LoVo (cell line): ENCODE measurements around the gene ARHGAP24.
"Not testable (repeated sequence)": the region's sequence is repeated elsewhere in the genome, so short reads cannot be mapped to it uniquely, and the experiment has no call there.

ENCODE experiments used
- DNase-seq: peaks from one replicate; pipeline ENCODE4 v3.0.0-alpha.2; 2016; ENCODE audit warnings: low spot score

The ARHGAP24 gene

GRCh38 chr4:85913931-85914694, 439.2 kb downstream of the ARHGAP24 start:
- no peak for DNase-seq

GRCh38 chr4:85915570-85915969, 440.6 kb downstream of the ARHGAP24 start:
- DNase-seq, result not testable (repeated sequence)

DNA sequence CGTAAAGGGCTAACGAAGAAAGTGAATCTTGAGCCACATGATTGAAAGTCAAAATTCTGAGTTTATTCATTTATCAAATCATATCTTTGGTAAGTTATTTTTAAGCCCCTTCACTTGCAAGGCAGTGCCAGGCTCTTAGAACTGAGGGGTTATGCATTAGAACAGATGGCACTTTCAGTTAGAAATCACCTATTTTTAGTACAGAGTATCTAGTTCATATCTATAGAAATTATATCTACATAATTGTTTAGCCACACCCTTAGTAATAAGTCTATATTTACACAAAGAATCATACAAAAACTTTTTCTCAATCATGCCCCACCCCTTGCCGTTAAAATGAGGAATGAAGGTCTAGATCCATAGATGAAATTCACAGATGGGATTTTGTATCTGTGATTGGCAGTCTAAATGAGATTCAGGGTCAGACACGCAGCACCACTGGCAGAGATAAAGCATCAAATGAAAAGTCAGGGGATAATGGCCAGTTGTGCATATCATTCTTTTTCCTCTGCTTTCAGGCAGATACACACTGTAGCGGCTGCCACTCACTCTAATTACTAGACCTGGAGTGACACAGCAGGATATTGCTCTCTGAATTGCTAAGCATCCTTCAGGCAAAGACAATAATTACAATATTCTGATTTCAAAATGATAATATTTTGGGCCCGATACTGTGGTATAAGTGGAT, 444.4 kb downstream of the ARHGAP24 start:
- no peak for DNase-seq

- no peak for DNase-seq
Measured at GRCh38 chr4:85925071-85925470, 450.1 kb downstream of the ARHGAP24 start.

DNA sequence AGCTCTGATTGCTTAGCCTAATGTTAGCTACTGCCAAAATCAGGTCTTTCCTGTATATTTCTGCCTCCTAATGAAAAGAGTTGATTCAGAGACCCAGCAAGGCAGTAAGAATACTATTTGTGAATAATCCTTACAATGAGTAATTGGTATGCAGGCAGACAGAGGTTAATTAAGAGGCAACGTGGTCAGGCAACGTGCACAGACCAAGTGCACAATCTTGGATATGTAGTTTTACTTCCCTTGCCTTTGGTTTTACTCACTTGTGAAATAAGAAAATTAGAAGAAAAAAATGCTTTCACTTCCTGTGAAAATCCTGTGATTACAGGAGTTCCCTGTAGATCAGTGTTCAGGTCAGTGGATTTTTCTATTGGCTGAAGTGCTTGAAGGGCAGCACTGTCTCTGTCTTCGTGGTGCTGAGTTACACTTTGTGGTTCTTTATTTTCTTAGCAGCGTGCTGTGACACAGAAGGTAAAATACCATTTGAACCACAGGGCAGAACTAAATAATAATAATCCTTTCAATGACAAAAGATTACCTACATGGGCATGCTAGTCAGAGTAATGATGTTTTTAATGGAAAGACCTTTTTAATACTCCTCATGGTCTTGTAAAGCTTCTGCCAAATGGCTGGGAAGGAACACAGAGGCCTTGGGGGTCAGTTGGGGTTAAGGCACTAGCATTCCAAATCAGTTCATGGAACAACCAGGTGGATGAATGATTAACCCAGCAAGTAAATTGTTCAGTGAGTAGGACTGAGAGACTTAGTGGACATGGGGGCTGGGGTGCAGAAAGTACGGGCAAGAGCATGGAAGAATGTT, 454.0 kb downstream of the ARHGAP24 start:
- DNase-seq, result no peak

- DNase-seq, result no peak
Measured at GRCh38 chr4:85929961-85930665, 455.2 kb downstream of the ARHGAP24 start.

GRCh38 chr4:85932500-85933290, 457.7 kb downstream of the ARHGAP24 start:
- no peak for DNase-seq

- no peak for DNase-seq
Measured at GRCh38 chr4:85933291-85933640, 458.3 kb downstream of the ARHGAP24 start.

- DNase-seq, result no peak
Measured at GRCh38 chr4:85937507-85937906, 462.6 kb downstream of the ARHGAP24 start.

GRCh38 chr4:85938062-85938461, 463.1 kb downstream of the ARHGAP24 start:
- DNase-seq, result no peak

GRCh38 chr4:85938902-85939301, 464.0 kb downstream of the ARHGAP24 start:
- DNase-seq, result no peak

GRCh38 chr4:85939595-85939994, 464.6 kb downstream of the ARHGAP24 start:
- no peak for DNase-seq

DNA sequence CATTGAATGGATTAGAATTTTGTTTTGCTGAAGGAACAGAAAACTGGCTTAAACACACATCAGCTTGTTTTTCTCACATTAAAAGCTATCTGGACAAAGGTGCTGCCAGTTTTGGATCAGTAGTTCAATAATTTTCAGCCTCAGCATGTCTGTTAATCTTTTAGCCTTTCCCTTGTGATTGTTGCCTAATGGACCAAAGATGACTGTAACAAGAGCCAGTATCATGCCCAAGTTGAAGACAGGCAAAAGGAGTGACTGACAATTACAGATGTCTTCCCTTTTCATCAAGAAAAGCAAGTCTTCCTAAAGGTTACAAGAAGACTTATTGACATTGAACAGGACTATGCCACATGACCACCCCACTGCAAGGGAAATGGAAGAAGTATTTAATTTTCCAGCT, 465.2 kb downstream of the ARHGAP24 start:
- DNase-seq, result no peak

DNA sequence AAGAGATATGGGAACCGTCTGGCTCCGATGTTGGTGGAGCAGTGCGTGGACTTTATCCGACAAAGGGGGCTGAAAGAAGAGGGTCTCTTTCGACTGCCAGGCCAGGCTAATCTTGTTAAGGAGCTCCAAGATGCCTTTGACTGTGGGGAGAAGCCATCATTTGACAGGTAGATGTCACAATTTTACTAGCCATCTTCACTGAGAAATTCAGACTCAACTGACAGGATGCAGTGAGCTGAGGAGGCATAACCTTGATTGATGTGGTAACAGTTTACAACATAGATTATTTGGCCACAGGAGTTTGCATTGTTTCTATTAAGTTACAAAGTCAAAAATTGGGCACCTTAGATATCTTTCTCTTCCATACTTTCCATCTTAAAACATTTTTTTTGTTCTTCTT, 467.2 kb downstream of the ARHGAP24 start:
- no peak for DNase-seq

DNA sequence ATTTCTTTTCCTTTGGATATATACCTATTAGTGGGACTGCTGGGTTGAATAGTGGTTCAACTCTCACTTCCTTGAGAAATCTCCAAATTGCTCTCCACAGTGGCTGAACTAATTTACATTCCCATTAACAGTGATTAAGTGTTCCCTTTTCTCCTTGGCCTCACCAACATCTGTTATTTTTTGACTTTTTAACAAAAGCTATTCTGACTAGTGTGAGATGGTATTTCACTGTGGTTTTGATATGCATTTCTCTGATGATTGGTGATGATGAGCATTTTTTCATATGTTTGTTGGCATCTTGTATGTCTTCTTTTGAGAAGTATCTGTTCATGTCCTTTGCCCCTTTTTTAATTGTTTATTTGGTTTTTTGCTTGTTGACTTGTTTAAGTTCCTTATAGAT, 471.9 kb downstream of the ARHGAP24 start:
- no peak for DNase-seq

GRCh38 chr4:85951099-85951498, 476.1 kb downstream of the ARHGAP24 start:
- DNase-seq, result no peak

- DNase-seq, result no peak
Measured at GRCh38 chr4:85952528-85952927, 477.6 kb downstream of the ARHGAP24 start.

DNA sequence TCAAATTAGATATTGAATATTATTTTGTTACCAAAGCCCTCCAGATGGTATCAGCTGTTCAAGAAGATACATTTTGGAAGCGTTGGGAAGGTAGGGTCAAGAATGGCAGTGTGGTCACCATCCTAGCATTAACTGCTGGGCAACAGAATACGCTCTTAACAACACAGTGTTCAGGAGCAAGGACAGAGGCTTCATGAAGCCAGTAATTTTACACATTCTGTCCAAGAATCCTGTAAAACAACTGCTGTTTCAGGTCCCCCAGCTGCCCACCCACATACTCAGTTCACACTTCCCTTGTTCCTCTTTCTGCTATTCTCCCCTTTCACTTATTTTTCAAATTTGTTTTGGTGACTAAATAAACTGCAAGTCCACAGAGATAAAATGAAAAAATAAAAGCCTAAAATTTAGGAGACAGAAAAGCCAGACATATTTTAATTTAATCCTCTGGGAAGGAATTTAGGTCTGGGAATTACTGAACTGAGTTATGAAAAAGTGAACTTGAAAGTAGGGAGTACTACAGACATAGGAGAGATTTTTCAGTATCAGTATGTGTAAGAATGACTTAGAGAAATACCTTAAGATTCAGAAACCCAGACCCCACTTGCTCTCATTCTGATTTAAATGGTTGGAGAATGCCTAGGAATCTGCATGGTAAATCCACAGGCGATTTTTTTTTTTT, 478.2 kb downstream of the ARHGAP24 start:
- DNase-seq, result no peak

GRCh38 chr4:85953651-85954018, 478.7 kb downstream of the ARHGAP24 start:
- peak; percentile 22 for DNase-seq

GRCh38 chr4:85955620-85956292, 480.8 kb downstream of the ARHGAP24 start:
- no peak for DNase-seq
